GM21381 (cell line): Measurements from ENCODE around the gene SETD6.

Source experiments
- ATAC-seq: cut with Tn5 transposase; IDR thresholded peaks from one replicate; pipeline ENCODE4 v1.9.1; 2021; ENCODE audit warnings: mild to moderate bottlenecking, moderate library complexity; ENCODE audit not compliant: unreplicated experiment

Gene SETD6

DNA sequence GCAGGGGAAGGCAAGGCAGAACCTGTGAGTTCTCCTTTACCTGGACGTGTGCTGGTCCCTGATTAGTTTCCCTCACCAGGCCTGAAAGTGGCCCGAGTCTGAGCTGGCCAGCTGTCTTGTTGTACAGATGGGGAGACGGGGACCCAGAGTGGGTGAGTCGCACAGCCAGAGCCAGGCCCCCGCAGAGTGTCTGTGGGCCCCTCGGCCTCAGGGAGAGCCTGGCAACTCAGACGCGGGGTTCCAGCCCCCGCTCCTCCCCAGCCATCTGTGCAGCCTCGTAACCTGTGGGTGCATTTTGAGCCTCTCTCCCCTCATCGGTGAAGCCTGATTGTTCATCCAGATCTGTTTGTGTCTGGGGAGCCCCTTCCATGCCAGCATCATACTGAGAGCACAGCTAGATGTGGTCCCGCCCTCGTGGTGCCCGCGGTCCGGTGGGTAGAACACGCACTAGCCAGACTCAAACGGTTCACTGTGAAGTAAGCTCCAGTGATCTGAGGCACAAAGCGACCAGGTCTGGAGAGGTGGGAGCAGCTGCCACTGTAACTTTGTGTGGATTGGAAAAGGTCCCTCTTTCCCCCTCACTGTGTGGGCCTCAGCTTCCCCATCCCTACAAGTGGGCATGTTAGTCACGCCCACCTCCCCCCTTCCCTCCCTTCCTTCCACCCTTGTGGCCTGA lies 21.4 kb upstream of the SETD6 start:
- ATAC-seq = no peak

DNA sequence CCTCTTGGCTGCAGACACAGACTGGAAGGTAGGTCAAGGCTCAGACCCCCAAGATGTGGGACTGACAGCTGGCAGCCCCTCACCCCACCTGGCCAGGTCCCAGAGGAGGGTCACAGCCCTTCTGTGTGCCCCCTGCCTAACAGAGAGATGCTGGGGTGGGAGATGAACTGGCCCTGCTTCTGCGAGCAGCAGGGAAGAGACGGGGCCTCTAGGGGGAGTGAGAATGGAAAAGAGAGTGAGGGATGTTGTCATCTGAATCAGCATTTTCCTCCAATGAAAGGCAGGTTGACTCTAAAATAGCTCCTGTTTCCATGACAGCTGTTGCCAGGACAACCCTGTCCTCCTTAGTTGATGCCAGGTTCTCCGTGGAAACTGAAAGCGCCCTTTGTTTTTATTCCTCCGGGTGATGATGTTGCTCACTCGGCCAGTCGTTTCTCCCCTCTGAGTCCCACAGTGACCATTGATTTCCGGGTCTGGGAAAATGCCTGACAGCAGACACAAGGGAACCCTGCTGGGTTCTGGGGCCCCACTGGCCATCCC lies 20.3 kb upstream of the SETD6 start:
- ATAC-seq = peak; percentile 65

DNA sequence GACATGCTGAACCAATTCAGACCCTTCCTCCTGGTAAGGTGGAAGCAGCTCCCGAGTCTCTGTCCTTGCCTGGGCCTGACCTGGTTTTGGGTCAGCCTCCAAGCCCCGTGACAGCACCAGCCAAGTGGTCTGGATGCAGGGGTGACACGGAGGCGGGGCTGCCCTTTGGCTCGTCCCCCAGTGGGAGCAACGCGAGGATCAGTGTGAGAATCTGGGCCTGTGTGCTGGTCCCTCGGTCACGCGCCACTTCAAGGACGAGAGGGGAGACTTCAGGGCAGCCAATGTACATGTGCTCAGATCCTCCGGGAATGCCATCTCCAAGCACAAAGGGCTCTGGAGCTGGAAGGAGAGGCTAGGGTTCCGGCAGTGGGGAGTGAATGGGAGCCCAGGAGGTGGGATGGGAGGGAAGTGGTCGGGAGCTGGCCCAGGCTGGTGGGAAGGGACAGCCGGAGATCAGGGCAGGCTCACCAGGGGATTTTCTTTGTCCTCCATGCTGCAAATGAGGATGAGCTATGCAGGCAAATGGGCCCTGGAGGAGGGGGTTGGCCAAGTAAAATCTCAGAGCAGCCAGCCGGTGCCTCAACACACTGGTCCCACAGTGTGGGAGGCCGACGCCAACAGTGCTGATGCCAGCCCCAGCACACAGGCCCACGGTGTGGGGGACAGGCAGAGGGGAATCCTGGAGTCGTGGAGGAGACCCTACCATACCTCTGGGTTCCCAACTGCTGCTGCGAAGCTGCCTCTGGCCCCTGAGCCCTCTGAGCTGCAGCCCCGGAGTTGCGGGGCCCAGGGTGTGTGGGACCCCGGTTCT lies 19.6 kb upstream of the SETD6 start:
- no peak for ATAC-seq

DNA sequence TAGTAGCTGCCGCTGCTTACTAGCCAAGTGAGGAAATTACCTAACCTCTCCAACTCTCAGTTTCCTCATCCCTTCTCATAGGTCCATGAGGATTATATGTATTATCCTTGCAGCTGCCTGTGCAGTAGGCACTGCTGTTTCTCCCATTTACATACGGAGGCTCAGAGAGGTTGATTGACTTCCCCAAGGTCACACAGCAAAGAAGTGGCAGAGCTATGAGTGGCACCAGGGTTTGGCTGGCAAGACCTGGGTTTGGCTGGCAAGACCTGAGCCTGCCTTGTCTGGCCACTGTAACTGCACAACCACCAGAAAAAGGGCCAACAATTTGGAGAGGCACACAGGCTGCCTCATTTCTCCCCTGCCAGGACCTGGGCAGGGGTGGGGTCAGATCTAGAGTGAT lies 17.8 kb upstream of the SETD6 start:
- ATAC-seq = no peak

DNA sequence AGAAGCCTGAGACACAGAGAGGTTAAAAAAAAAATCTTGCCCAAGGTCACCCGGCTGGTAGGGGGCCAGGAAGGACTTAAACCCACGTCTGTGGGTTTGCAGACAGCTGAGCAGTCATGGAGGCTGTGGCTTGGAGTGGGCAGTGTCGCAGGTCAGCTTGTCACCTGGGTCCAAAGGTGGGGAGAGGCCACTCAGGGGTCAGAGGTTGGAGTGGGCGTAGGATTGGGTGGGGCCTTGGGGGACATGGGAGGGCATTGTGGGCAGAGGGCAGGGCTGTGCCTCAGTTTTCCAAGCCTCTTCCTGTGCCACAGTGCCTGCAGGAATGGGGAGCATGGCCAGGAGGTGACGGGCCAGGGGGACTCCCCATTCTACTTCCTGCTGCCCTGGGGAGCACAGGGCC lies 17.4 kb upstream of the SETD6 start:
- no peak for ATAC-seq

DNA sequence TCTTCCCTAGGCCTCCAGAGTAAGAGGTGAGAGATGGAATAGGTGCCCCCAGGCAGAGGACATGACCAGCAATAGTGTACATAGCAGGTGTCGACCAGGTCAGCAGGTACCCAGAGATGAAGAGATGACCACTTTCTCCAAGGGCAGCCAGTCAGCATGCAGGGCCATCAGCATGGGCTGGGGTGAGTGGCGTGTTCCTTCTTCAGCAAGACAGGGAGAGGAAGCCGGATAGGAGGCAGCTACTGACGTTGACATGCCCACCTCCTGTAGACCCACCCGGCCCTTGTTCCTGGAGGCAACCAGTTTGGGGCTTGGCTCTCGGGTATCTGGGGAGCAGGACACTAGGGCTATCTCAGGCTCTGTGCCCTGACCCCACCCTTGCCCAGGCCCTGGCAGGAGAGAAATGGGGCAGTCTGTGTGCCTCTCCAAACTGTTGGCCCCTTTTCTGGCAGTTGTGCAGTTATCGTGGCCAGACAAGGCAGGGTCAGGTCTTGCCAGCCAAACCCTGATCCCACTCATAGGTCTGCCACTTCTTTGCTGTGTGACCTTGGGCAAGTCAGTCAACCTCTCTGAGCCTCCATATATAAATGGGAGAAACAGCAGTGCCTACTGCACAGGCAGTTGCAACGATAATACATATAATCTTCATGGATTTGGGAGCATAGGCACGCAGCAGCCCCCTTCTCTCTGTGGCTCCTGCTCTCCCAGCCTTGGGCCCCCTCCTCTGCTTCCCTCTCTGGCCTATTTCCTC lies 16.8 kb upstream of the SETD6 start:
- ATAC-seq = no peak

DNA sequence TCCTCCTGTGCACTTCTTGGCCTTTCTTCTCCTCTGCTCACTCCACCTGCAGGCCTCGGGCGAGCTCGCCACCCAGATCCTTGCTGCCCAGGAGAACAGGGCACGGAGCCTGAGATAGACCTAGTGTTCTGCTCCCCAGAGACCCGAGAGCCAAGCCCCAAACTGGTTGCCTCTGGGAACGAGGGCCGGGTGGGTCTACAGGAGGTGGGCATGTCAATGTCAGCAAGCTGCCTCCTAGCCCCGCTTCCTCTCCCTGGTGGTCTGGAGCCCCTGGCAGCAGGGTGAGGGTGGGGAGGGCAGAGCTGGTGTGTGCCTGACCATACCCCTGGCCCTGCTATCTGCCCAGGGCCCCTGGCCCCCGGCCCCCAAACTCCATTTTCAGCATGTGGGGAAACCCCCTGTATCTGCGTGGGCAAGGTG lies 16.2 kb upstream of the SETD6 start:
- no peak for ATAC-seq

DNA sequence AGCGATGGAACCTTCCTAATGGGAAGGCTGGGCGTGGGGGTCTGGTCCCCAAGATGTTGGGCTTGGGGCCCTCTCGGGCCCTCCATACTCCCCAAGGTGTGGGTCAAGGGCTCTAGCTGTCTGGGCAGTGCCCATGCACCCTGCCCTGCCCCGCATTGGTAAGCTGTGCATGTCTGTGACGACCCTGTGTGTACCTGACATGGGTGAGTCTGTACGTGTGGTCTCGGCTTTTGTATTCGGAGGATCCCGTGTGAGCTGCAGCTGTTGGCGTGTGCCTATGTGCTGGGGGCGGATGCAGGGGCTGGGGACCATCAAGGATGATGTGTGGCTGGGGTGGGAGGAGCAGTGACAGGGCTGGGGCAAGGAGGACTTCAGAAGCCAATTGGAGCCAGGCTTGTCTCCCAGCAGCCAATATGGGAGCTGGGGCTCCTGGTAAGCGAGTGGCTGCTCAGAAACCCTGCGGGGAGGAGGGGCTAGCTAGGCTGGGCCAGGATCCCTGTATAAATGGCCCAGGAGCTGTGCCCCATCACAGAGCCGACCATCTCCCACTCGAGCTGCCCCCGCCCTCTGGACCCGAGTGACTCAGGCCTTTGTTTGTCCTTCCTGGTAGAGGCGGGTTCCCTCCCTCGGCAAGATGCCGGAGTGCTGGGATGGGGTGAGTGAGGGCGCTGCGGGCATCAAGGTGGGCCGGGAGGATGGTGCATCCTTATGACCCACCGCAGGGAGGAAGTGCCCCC lies 15.5 kb upstream of the SETD6 start, which contains the start of gene NDRG4:
NDRG4 (plus strand) TSS at position 529 of the 737 bp plus-strand sequence; CDS start at position 635, 106 bp downstream.
- ATAC-seq = no peak

DNA sequence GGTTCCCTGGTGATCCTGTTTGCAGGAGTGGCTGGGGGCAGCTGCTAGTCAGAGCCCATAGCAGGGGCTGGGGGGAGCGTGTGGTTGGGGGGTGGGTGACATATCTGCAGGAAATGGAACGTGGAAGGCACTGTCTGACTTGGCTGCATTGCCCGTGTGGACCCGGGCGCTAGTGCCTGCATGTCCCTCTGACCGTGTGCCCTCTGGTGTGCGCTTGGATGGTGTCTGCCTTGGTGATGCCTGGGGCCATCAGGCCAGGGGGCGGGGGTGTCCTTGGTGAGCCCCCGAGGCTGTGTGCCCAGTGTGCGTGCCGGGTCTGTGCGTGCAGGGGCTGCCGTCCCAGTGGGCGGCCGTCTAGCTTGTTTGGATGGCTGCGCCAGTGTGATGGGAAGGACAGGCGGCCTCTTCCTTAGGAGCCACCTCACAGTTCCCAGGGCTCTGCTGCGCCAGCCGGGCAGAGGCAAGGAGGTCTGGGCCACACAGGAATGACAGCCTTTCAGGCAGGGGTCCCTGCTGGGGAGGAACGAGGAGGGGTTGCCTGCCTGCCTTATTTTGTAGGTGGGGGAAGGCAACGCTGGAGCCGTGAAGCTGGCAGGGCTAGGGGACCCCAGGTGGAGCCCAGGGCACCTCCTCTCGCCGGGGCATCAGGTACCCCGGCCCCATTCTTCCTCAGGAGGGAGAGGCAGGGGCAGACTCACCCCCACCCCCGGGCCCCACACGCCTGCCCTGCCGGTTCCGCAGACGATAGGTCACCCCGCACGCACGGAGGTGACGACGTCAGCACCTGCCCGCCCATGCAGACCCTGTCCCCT lies 14.7 kb upstream of the SETD6 start:
- ATAC-seq = no peak

DNA sequence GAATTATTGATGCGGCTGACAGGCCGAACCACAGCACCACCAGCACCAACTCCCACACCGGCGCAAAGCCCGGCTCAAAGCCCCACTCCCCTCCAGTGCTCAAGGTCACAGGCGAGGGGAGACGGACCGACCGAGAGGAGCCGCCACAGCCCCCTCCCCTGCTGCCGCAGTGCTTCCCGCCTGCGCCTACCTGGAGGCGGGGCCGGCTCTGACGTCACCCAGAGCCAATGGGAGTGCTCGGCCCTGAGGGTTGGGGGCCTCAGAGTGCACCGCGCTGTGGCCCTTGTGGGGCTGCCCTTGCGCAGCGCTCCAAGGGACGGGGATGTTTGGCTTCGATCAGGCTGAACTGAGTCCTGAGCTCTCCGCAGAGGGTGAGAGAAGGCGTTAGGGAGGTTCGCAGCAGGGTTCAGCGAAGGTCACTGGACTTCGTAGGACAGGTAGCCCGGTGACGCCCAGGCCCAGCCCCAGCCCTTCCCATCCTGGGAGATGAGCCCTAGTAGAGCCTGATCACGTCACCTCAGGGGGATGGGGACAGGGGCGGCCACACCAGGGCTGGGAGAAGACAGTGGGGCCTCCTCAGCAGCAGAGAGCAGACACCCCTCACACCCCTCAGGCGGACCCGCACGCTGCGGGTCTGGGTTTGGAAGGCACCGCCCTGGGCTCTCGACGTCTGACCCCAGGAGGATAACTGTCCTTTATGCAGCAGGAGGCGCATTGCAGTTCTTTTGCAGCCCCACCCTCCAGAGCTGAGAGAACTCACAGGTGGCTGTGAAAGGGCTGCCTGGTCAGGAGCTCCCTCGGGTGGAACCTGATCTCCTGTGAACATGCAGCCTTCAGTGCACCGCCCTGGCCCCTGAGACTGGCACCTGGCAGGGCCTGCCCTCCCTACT lies 13.8 kb upstream of the SETD6 start:
- ATAC-seq = no peak

DNA sequence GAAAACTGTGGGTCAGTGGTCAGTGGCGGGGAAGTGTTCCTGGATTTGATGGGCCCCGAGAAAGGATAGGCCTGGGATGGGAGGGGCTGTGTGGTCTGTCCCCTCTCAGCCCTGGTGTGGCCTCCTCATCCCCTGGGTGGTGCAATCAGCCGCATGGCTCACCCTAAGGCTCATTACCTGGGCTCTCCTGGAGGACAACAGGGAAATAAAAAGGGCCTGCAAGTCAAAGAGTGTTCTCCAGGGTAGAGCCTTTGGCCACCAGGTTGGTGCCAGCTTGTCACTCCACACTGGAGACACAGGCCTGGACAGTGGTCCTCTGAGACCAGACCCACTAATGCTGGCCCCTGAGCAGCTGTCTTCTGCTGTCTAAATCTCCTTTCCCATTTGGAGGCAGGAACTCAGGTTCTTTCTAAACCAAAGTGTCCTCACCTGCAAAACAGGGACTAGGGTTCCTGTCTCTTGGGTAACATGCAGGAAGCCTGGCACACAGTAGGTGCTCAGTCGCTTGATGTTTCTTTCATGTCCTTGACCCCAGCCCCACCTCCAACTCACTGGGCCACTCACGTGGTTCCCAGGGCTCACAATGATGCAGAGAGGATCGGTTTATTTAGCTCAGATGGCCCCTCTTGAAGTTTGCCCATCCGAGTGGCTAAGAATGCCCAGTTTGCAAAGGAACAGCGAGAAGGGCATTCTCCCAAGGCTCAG lies 12.9 kb upstream of the SETD6 start:
- no peak for ATAC-seq

DNA sequence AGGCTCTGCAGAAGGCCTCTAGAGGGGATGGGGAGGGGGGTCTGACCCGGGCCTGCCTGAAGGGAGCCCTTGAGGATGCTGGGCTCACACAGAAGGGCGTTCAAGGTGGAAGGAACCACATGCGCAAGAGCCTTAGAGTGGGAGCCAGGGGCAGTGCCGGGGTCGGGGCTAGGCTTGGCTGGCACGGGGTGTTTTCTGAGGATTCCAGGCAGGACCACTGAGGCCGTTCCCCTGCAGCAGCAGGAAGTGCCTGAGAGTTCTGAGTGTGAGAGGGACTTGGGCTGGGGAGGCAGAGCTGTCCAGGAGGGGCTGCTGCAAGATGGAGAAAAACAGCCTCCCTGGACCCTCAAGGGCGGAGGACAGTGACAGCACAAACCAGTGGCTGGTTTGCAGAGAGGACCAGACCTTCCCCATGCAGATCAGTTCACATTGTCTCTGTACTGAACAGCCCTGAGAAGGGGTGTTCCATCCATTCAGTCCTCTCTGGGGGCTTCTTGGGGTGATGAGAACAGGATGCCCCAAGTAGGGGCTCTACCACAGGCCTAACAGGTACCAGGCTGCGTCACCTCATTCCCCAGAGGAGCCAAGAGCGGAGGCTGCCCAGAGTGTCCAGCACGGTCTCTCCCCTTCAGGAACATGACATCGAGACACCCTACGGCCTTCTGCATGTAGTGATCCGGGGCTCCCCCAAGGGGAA lies 12.0 kb upstream of the SETD6 start:
- ATAC-seq = no peak

DNA sequence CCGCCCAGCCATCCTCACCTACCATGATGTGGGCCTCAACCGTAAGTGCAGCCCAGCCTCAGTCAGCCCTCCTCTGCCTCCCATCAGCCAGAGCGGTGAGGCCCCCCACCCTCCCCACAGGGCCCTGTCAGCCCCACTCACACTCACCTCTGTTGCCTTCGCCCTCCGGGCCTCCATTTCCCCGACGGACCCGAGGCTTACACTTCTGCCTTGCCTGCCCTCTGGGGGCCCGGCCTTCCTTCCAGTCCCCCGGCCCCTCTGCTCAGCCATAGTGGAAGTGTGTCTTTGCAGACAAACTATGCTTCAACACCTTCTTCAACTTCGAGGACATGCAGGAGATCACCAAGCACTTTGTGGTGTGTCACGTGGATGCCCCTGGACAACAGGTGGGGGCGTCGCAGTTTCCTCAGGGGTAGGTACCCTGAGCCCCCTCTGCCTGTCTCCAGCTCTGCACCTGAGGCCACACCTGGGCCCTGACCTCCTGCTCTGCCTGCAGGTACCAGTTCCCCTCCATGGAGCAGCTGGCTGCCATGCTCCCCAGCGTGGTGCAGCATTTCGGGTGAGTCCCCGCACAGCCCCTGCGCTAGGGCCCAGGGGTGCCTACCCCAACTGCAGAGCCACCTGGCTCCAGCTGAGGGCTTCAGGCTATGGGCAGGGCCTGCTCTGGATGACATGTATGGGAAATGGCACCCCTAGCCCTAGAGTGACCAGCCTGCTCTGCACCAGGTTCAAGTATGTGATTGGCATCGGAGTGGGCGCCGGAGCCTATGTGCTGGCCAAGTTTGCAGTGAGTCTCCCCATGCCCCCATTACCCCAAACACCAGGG lies 11.2 kb upstream of the SETD6 start:
- no peak for ATAC-seq

DNA sequence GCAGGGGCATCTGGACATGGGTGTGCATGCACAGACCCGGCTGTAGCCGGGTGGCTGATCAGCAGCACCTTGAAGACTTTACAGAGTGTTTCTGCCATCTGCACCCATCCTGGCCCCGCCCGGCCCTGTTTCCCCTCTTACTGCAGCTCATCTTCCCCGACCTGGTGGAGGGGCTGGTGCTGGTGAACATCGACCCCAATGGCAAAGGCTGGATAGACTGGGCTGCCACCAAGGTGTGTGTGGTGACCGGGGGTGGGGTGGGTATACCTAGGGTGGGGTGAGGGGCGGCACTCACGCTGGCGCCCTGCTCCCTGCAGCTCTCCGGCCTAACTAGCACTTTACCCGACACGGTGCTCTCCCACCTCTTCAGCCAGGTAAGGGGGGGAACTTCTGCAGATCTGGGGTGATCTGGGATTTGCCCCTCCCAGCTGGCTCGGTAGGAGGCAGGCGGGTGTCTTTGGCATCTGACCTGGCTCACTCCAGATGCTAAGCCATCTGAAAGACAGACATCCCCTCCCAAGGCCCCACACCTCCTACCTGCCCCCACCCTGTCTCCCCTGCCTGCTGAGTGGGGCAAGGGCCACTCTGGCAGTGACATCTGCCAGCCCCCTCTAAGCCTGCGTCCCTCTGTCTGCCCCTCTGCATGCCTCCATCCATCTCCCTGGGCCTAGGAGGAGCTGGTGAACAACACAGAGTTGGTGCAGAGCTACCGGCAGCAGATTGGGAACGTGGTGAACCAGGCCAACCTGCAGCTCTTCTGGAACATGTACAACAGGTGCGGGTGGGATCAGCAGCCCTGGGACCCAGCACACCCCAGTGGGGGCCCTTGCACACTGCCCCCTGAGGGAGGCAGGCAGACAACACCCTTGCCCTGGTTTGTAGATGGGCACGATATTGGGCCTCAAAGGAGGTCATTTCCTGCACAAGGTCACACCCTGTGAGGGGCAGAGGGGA lies 8.8 kb upstream of the SETD6 start:
- ATAC-seq = no peak

DNA sequence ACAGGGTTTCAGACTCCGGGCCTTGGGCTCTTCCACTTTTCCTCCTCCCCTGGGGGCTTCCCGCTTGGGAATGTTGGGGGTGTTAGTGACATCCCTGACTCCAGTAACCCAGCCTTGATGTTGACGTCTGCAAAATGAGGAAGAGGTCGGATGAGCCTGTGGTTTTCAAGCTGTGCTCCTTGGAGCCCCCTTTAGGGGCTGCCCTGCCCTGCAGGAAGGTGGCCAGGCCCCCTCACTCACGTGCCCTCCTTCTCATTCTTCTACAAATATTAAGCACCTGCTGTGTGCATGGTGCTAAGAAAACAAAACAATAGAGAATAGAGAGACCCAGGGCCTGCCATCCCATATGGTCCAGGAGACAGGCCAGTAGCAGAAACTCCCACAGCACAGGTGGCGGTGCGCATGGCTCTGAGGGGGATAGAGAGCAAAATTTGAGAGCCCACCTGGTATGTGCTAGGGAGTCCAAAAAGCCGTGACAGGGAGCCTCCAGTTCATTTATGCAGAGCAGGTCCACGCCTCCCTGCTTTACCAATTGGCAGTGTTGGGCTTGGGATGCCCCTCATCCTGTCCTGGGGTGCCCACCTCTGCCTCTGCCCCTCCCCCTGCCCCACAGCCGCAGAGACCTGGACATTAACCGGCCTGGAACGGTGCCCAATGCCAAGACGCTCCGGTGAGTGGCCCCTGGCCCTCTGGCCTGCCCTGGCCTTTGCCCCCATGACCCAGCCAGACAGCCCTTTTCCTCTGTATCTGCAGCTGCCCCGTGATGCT lies 7.9 kb upstream of the SETD6 start:
- ATAC-seq = no peak
